ENCODE data around the gene EPC1.
"Not testable (repeated sequence)": the region's sequence is repeated elsewhere in the genome, so short reads cannot be mapped to it uniquely, and the experiment has no call there.

EPC1 gene

DNA sequence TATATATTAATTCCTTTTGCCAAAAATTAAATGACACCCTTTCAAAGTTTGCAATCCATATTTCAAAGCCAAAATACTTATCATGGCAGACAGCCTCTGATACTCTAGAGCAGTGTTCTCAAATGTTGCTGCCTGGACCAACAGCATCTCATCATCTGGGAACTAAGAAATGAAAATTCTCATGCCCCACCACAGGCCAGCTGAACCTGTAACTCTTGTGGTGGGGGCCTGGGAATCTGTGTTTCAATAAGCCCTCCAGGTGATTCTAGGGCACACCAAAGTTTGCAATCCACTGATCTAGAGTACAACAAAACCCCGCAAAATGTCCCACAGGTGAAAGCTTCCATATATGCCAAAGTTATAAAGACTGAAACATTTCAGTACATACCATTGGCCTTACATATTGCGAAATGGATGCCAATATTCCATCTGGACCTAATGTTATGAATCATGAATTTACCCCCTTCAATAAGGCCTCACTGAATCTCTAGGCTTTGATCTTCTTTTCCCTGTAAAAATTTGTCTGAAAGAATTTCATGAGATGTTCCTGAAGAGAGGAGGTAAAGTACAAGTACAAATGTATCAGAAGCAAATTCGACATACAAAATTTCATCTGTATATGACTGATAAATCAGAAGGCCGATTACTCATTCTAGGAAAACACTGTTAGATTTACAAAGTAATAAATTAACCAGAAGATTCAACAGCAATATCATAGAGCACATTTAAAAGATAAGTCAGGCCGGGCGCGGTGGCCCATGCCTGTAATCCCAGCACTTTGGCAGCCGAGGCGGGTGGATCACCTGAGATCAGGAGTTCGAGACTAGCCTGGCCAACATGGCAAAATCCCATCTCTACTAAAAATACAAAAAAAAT lies 25.3 kb upstream of the EPC1 start:
- no peak for DNase-seq

GRCh38 chr10:32371101-32371500 lies 24.1 kb upstream of the EPC1 start:
- DNase-seq: no peak

GRCh38 chr10:32367793-32368453 lies 21.0 kb upstream of the EPC1 start:
- DNase-seq: peak; percentile 76 to 86

GRCh38 chr10:32366588-32366987 lies 19.6 kb upstream of the EPC1 start:
- no peak for DNase-seq

- DNase-seq: no peak
Measured at GRCh38 chr10:32366111-32366510, 19.2 kb upstream of the EPC1 start.

- DNase-seq: not testable (repeated sequence)
Measured at GRCh38 chr10:32365404-32365803, 18.4 kb upstream of the EPC1 start.

DNA sequence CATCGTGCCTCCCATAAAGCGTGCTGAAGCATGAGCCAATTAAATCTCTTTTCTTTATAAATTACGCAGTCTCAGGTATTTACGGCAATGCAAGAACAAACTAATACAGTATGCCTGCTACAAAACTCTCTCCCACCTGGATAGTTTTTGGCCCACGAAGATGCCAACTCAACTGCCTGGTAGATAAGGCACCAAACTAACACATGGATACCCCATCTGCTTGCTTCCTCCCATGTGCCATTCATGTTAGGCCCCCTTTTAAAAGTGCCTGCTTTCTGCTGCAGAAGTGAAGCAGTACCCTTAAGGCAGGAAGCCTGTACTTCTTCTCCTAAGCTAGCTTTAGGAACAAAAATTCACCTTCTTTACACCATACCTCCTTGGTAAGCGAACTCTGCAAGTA lies 15.6 kb upstream of the EPC1 start:
- no peak for DNase-seq

DNA sequence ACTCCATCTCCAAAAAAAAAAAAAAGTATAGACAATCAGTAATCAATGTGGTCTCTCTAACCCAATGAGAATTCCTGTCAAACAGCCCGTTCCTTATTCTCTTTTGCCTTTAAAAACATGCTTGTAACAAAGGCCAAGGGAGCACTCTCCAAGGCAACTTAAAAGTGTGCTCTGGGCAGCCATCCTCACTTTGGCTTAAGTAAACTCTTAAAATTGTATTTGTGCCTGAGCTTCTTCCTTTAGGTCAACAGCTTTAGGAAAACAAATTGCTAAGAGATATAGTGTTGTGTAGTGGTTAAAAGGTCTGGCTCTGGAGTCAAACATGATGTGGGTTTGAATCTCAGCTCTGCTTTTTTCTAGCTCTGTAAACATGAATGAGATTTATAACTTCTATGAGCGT lies 13.9 kb upstream of the EPC1 start:
- DNase-seq: no peak

- no peak for DNase-seq
Measured at GRCh38 chr10:32360241-32360640, 13.3 kb upstream of the EPC1 start.

GRCh38 chr10:32357056-32357735 lies 10.2 kb upstream of the EPC1 start:
- DNase-seq: no peak

GRCh38 chr10:32354690-32355089 lies 7.7 kb upstream of the EPC1 start:
- not testable (repeated sequence) for DNase-seq

DNA sequence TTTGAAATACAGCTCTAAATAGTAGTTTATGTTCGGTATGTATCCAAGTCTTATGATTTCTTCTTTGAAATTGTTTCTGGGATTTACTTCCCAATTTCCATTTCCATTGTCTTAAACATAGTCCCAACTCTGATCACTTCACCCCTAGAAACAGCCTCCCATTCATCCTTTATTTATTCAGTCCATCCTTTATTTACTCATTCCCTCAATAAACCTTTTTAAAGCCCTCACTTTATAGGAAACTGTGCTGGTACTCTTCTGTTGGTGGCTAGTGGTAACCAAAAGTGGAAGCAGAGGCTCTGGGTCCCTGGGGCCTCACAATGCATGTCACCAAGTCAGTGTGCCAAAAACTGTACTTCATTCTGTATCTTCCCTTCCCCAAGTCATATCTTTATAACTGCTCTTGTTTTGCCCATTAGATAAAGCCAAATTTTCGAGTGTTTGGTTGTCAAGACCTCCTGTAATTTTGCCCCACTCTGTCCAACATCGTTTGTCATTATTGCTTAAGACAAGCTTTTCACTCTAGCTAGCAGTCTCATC lies 3.9 kb upstream of the EPC1 start:
- no peak for DNase-seq

- no peak for DNase-seq
Measured at GRCh38 chr10:32349968-32350738, 3.2 kb upstream of the EPC1 start.

DNA sequence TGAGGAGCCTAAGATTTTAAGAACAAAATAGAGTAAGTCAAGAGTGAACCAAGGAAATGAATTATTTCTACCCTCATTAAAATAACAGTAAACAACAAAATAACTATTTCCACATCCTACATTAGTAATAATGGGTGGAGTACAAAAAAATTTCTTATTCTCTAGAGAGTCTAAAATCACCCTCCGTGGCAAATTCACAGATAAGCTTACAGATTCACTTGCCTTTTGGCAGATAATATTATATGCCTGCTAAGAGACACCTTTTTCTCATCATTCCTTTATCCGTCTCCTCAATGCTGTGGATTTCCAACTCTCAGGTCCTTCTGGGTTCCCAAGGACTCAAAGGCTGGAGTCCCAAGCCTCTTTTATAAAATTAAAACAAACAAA lies 2.2 kb upstream of the EPC1 start:
- DNase-seq: no peak

DNA sequence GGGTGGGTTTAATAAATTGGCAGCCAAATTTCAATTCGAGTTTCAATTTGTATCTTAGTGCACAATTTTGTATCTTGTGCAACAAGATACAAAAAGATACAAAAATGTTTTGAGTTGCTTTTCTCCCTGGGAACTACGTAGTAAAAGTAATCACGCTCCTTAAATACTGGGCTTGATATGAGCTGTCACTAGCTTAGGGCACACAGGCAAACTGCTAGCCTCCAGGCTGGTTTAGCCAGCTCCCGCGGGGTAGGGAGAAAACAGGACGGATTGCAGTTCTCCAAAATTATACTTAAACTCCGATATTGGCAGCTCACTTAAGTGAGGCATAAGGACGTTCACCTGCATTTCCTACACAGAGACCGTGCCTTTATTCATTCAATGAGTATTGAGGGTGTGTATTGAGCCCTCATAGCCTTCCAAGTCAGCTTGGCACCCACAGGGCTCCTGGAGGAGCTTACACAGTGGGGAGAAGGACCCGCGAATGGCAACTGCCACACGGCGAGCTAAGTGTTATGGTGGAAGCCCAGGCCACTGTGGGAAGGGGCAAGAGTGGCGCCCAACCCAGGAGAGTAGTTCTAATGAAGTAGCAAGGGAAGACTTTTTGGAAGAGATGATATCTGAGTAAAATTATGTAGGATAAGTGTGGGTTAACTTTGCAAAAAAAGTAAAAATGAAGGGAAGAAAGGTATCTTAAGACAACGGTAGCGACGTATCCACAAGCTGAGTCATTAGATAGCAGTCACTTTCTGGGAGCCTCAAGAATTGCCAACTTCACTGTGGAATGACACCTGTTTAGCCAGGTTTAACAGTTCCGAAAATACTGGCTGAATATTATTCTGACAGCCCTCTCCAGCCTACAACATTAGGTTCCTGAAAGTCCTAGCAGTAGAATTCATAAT lies 1.6 kb upstream of the EPC1 start:
- no peak for DNase-seq

GRCh38 chr10:32347363-32348022 lies 535 bp upstream of the EPC1 start:
- no peak for DNase-seq

DNA sequence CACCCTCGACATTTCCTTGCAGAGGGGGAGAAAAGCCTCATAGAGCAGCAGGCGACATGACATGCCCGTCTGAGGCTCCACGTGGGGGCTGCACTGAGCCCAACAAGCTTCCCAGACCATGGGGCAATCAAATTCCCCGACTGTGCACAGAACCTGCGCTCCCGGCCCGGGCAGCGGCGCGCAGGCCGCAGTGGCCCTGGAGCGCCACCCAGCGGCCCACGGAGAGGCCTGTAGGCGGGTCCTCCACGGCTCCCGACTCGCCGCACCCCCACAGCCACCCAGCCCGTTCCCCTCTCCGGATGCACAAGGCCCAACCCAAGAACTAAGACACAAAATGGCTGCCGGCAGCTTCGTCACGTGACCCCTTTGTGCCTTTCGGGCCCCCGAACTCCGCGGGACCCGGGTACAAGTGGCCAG lies 816 bp downstream of the EPC1 start:
- peak; percentile 95 to 96 for DNase-seq

DNA sequence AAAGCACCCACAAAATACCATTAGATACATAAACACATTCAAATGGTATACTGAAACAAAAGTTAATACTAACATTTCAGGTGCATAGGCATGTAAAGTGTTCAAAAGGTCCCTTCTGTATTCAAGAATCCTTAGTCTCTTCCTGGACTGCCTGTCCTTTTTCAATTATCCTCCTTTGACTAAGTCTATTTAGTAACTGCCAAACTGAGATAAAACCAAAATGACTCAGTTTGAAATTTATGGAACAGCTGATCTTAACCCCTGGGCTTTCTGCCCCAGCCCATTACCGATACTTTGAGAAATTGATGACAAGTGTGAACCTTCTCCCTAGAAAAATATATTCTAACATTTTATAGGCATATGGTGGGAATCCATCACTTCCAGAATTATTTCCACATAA lies 5.4 kb downstream of the EPC1 start:
- no peak for DNase-seq

GRCh38 chr10:32340596-32341180 lies 6.3 kb downstream of the EPC1 start:
- peak in 1 of 2 donors; percentile 32 for DNase-seq

- DNase-seq: no peak
Measured at GRCh38 chr10:32338262-32338661, 8.7 kb downstream of the EPC1 start.

DNA sequence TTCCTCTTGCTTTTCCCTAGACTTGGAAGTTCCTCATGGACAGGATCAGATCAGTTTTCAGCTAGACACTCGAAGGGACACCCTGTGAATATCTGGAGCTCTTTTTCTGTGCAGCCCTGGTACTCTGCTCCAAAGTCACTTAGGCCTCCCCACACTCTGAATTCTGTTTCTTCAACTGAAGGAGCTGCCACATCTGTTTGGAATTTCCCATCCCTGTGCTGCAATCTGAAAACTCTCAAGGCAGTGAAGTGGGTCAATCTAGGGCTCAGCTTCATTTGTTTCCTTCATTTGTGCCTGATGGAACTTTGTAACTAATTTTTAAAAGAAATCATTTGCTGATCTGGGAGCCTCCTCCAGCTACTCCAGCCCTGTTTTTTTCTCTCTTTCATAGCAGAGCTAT lies 9.6 kb downstream of the EPC1 start:
- DNase-seq: no peak

All from stimulated activated CD4-positive, alpha-beta T cell treated with anti-CD3 and anti-CD28 coated beads, Interleukin-2, amount 100 ng/mL, for 24 hours (primary cell).